ENCODE data around the gene TBCK. TPM values are rescaled to one million over a fixed set of nuclear protein-coding genes. Genes with fewer than 3 reads are reported as not detected.
A peak's percentile ranks its signal among the peaks of the same experiment; 100 is the strongest.

Gene TBCK
- total and polyA plus RNA-seq, 9 of the 15 experiments (the other 6 are each of a cell fraction or from before 2014, with no cell fraction given), result 5.3 to 26.6 (median 16.2) TPM

- intact Hi-C loops (cut with micrococcal nuclease), result no loop called here
- WGBS (ENCODE audit: insufficient coverage, low coverage, missing lambda C conversion rate), result 4% methylated on average over 2 of the region's 2 CpGs
- Histone ChIP-seq H3K9me1 (ENCODE audit: control insufficient read depth, insufficient read depth, low read length) (no peaks in the 10 kb centered on the region), H3K27me3 (ENCODE audit: control insufficient read depth in 2 of 2, insufficient read depth in 2 of 2, low read length in 2 of 2) (no peaks in the 10 kb centered on the region), H3K27ac (ENCODE audit: extremely low read depth, low read depth, low read length) (peak overlapping the region; percentile 23; the same call in 2 of the 3 replicates), H3K9ac (ENCODE audit: insufficient read depth in 1 of 2, low read depth in 2 of 2, low read length in 2 of 2) (no peak overlapping the region), H3K4me2 (ENCODE audit: insufficient read depth, low read length) (no peak overlapping the region), H3K4me3 (no peak overlapping the region), H2AFZ (ENCODE audit: low read depth, low read length) (no peak overlapping the region), H3K79me2 (ENCODE audit: control insufficient read depth, insufficient read depth, low read length) (no peaks in the 10 kb centered on the region), H3K36me3 (ENCODE audit: control insufficient read depth, insufficient read depth, low read length) (peaks cover 26% of the 10 kb centered on the region; the same call in 2 of the 3 replicates), H4K20me1 (replicated peaks; ENCODE audit: control insufficient read depth, insufficient read depth, low read length) (no peaks in the 10 kb centered on the region), H3K4me1 (replicated peaks in 1 of 2; ENCODE audit: control insufficient read depth in 2 of 2, insufficient read depth in 2 of 2, low read length in 2 of 2) (no peaks in the 10 kb centered on the region; a peak in 1 of 5 replicates), H3K9me3 (replicated peaks; ENCODE audit: control insufficient read depth, insufficient read depth, low read depth, low read length) (no peaks in the 10 kb centered on the region)
- BruUV-seq (replicated peaks), result no TSS peak
- ATAC-seq, result peak; percentile 72
- peak in 1 of 4 experiments; percentile 4 for DNase-seq (ENCODE audit: extremely low read depth in 1 of 4, low spot score in 3 of 4)
- POLR2A ChIA-PET, result no interaction called here
- CTCF ChIA-PET (ENCODE audit: low intra/inter-chr PET ratio), result no interaction called here
- TF ChIP-seq HMBOX1 (IDR thresholded peaks at IDR 0.05) (peak; percentile 91), TEAD1 (CRISPR knock-in tag; IDR thresholded peaks at IDR 0.05) (no peak)
- in situ Hi-C loops (cut with MboI), result no loop called here
- no peak for FAIRE-seq
These were observed 70.8 kb downstream of the TBCK start for GRCh38 chr4:106245176-106245575.

- TF ChIP-seq HMGXB4 (CRISPR knock-in tag; IDR thresholded peaks at IDR 0.05) (no peak), FUS (optimal IDR thresholded peaks at IDR 0.05; ENCODE audit: low read depth, low read length) (no peak)
- H3K4me3 ChIP-seq, result no peak overlapping the region
- no peaks in the 10 kb centered on the region for H3K27me3 ChIP-seq (ENCODE audit: control insufficient read depth in 2 of 2, insufficient read depth in 2 of 2, low read length in 2 of 2)
- H3K9me1 ChIP-seq (ENCODE audit: control insufficient read depth, insufficient read depth, low read length), result no peaks in the 10 kb centered on the region
- FAIRE-seq (no peak), ATAC-seq (no peak), DNase-seq (ENCODE audit: extremely low read depth in 1 of 4, low spot score in 3 of 4) (no peak)
- no peaks in the 10 kb centered on the region for H3K9me3 ChIP-seq (replicated peaks; ENCODE audit: control insufficient read depth, insufficient read depth, low read depth, low read length)
- H4K20me1 ChIP-seq (replicated peaks; ENCODE audit: control insufficient read depth, insufficient read depth, low read length), result no peaks in the 10 kb centered on the region
- H3K27ac ChIP-seq (ENCODE audit: extremely low read depth, low read depth, low read length), result no peak overlapping the region
- intact Hi-C loops (cut with micrococcal nuclease), result no loop called here
- no peaks in the 10 kb centered on the region for H3K79me2 ChIP-seq (ENCODE audit: control insufficient read depth, insufficient read depth, low read length)
- H3K9ac ChIP-seq (ENCODE audit: insufficient read depth in 1 of 2, low read depth in 2 of 2, low read length in 2 of 2), result no peak overlapping the region
- no peak overlapping the region for H3K4me2 ChIP-seq (ENCODE audit: insufficient read depth, low read length)
- 81% methylated on average over 1 of the region's 1 CpG for WGBS (ENCODE audit: insufficient coverage, low coverage, missing lambda C conversion rate)
- POLR2A ChIA-PET, result no interaction called here
- CTCF ChIA-PET (ENCODE audit: low intra/inter-chr PET ratio), result no interaction called here
- H3K36me3 ChIP-seq (ENCODE audit: control insufficient read depth, insufficient read depth, low read length), result peaks cover 8% of the 10 kb centered on the region; the same call in 2 of the 3 replicates
- H3K4me1 ChIP-seq (replicated peaks in 1 of 2; ENCODE audit: control insufficient read depth in 2 of 2, insufficient read depth in 2 of 2, low read length in 2 of 2), result no peaks in the 10 kb centered on the region; a peak in 1 of 5 replicates
- in situ Hi-C loops (cut with MboI), result no loop called here
- no TSS peak for BruUV-seq (replicated peaks)
- H2AFZ ChIP-seq (ENCODE audit: low read depth, low read length), result no peak overlapping the region
These were observed 75.3 kb downstream of the TBCK start for GRCh38 chr4:106240699-106241098.

Measured in K562 (cell line).